HCT116 (cell line): Measurements from ENCODE around the gene METTL27. TPM values are rescaled to one million over a fixed set of nuclear protein-coding genes. Genes with fewer than 3 reads are reported as not detected.

Experiments
- ATAC-seq: fragments of 200-7000 bp; cut with Tn5 transposase; 2 replicates; pipeline ENCODE4 v1.9.1; 2020; ENCODE audit warnings: mild to moderate bottlenecking, moderate library complexity
- BruUV-seq: library from RNA; stranded (reverse); fragments of 400-500 nt; replicated peaks from 2 replicates; lab custom pipeline; 2021; lab: Mats Ljungman, UMichigan
- CTCF ChIA-PET: fragments of 300-600 bp; sonication (Branson Sonifier 250); formaldehyde crosslinking; loops from one replicate; lab custom pipeline; 2021; ENCODE audit warnings: antibody characterized with exemption; lab: Charles Lee
- POLR2A ChIA-PET: fragments of 300-600, 350-600 bp; sonication (Branson Sonifier 250); formaldehyde crosslinking; loops from one replicate; lab custom pipeline; 2021; ENCODE audit warnings: antibody characterized with exemption; lab: Charles Lee
- RAD21 ChIA-PET, 2 experiments: fragments of 300-600 bp; sonication (Branson Sonifier 250); formaldehyde crosslinking; loops; one replicate each; lab custom pipeline; 2023; ENCODE audit warnings: low total read pairs in 2 of 2; ENCODE audit not compliant: uncharacterized antibody in 2 of 2, unreplicated experiment in 2 of 2, low non-redundant PET in 1 of 2; lab: Charles Lee
- DNase-seq: peaks from one replicate; pipeline ENCODE4 v3.0.0-alpha.2; 2010; ENCODE audit warnings: low read depth, low spot score
- H2AFZ ChIP-seq: fragments of 200-600 bp; shearing (Covaris generic), sonication (generic); 2 replicates; pipeline ENCODE4 v1.6.1; 2017; ENCODE audit warnings: low read depth, mixed run types, mixed read lengths, antibody characterized with exemption, low read length; ENCODE audit not compliant: poor library complexity, severe bottlenecking
- H3K27ac ChIP-seq: 2 replicates; pipeline ENCODE4 v1.5.1; 2012; ENCODE audit warnings: low read depth, low read length
- H3K27me3 ChIP-seq: fragments of 200-600 bp; sonication (generic); 2 replicates; pipeline ENCODE4 v1.6.1; 2016; ENCODE audit warnings: mixed run types, low read length, mixed read lengths; ENCODE audit not compliant: insufficient read depth
- H3K36me3 ChIP-seq, 2 experiments: fragments of 200-500 bp in 1 of 2; fragments of 200-600 bp in 1 of 2; sonication (Bioruptor generic) in 1 of 2; sonication (generic) in 1 of 2; 2 replicates each; pipeline versions ENCODE4 v1.5.1 to v1.6.1; 2014 to 2016; ENCODE audit warnings: low read length in 2 of 2, inconsistent platforms in 1 of 2, mixed read lengths in 1 of 2, mixed run types in 1 of 2; ENCODE audit not compliant: insufficient read depth in 2 of 2, control insufficient read depth in 1 of 2
- H3K4me1 ChIP-seq, 2 experiments: fragments of 200-600 bp in 1 of 2; sonication (generic) in 1 of 2; 2 replicates each; pipeline versions ENCODE4 v1.5.1 to v1.6.1; 2012 to 2017; ENCODE audit warnings: low read length in 2 of 2, inconsistent platforms in 1 of 2, mild to moderate bottlenecking in 1 of 2, mixed read lengths in 1 of 2, mixed run types in 1 of 2, moderate library complexity in 1 of 2; ENCODE audit not compliant: insufficient read depth in 2 of 2, control insufficient read depth in 1 of 2
- H3K4me2 ChIP-seq: fragments of 200-600 bp; sonication (generic); 2 replicates; pipeline ENCODE4 v1.6.1; 2017; ENCODE audit warnings: mixed run types, low read length, mixed read lengths
- H3K4me3 ChIP-seq, 2 experiments: fragments of 200-600 bp in 1 of 2; sonication (generic) in 1 of 2; replicated peaks in 1 of 2; 2 replicates each; pipeline ENCODE4 v1.5.1; 2011 to 2016; ENCODE audit warnings: low read length in 2 of 2, control low read depth in 1 of 2, low read depth in 1 of 2, mild to moderate bottlenecking in 1 of 2, mixed read lengths in 1 of 2, mixed run types in 1 of 2
- H3K79me2 ChIP-seq: fragments of 200-600 bp; sonication (generic); 2 replicates; pipeline ENCODE4 v1.6.1; 2017; ENCODE audit warnings: mild to moderate bottlenecking, mixed run types, low read length, moderate library complexity, mixed read lengths; ENCODE audit not compliant: insufficient read depth
- H3K9ac ChIP-seq: fragments of 200-600 bp; sonication (generic); 2 replicates; pipeline ENCODE4 v1.6.1; 2016; ENCODE audit warnings: low read length, mixed read lengths
- H3K9me2 ChIP-seq: fragments of 200-600 bp; sonication (generic), shearing (Covaris generic); 2 replicates; pipeline ENCODE4 v1.6.1; 2017; ENCODE audit warnings: mixed run types, mild to moderate bottlenecking, moderate library complexity; ENCODE audit not compliant: insufficient read depth
- H3K9me3 ChIP-seq, 2 experiments: fragments of 200-500 bp in 1 of 2; fragments of 200-600 bp in 1 of 2; sonication (Bioruptor generic) in 1 of 2; sonication (generic) in 1 of 2; 2 replicates each; pipeline ENCODE4 v1.6.1; 2014 to 2017; ENCODE audit warnings: low read length in 2 of 2, mixed read lengths in 2 of 2, inconsistent platforms in 1 of 2, low read depth in 1 of 2, mild to moderate bottlenecking in 1 of 2, mixed run types in 1 of 2, moderate library complexity in 1 of 2; ENCODE audit not compliant: control insufficient read depth in 1 of 2, insufficient read depth in 1 of 2
- H4K20me1 ChIP-seq: fragments of 200-600 bp; sonication (generic), shearing (Covaris generic); 2 replicates; pipeline ENCODE4 v1.6.1; 2017; ENCODE audit warnings: mixed run types, mild to moderate bottlenecking, moderate library complexity; ENCODE audit not compliant: insufficient read depth
- ATF3 ChIP-seq: IDR thresholded peaks from 2 replicates; pipeline ENCODE4 v1.6.1; 2012
- CBX3 ChIP-seq: IDR thresholded peaks from 2 replicates; pipeline ENCODE4 v1.6.1; 2012; ENCODE audit warnings: low read depth
- CEBPB ChIP-seq: IDR thresholded peaks from 2 replicates; pipeline ENCODE4 v1.6.1; 2012; ENCODE audit warnings: low read depth
- CTCF ChIP-seq, 3 experiments: fragments of 200-600 bp in 1 of 3; sonication (generic) in 1 of 3; IDR thresholded peaks in 2 of 3; conservative IDR thresholded peaks in 1 of 3; 2 replicates each; pipeline ENCODE4 v1.5.1; 2012 to 2017; ENCODE audit warnings: low read depth in 2 of 3, low read length in 2 of 3, antibody characterized with exemption in 1 of 3, borderline replicate concordance in 1 of 3, control low read depth in 1 of 3, mild to moderate bottlenecking in 1 of 3, mixed read lengths in 1 of 3, mixed run types in 1 of 3, moderate library complexity in 1 of 3; ENCODE audit not compliant: insufficient read depth in 1 of 3
- EGR1 ChIP-seq: IDR thresholded peaks from 2 replicates; pipeline ENCODE4 v1.6.1; 2012; ENCODE audit warnings: low read depth
- ELF1 ChIP-seq: IDR thresholded peaks from 2 replicates; pipeline ENCODE4 v1.6.1; 2012; ENCODE audit warnings: low read depth, borderline replicate concordance
- EZH2phosphoT487 ChIP-seq: fragments of 200-600 bp; IDR thresholded peaks from 2 replicates; pipeline ENCODE4 v1.6.1; 2018; ENCODE audit warnings: antibody characterized with exemption, borderline replicate concordance
- FOSL1 ChIP-seq: IDR thresholded peaks from 2 replicates; pipeline ENCODE4 v1.6.1; 2012; ENCODE audit warnings: low read depth
- JUND ChIP-seq: IDR thresholded peaks from 2 replicates; pipeline ENCODE4 v1.6.1; 2012
- MAX ChIP-seq: IDR thresholded peaks from 2 replicates; pipeline ENCODE4 v1.6.1; 2012
- POLR2A ChIP-seq: IDR thresholded peaks from 2 replicates; pipeline ENCODE4 v1.7.0; 2011; ENCODE audit warnings: borderline replicate concordance; ENCODE audit not compliant: insufficient read depth, insufficient read length; ENCODE audit errors: extremely low read depth
- POLR2AphosphoS5 ChIP-seq: IDR thresholded peaks from 2 replicates; pipeline ENCODE4 v1.6.1; 2011; ENCODE audit warnings: mild to moderate bottlenecking, low read depth, low read length, moderate library complexity
- RAD21 ChIP-seq: IDR thresholded peaks from 2 replicates; pipeline ENCODE4 v1.6.1; 2012; ENCODE audit warnings: low read depth, mild to moderate bottlenecking
- REST ChIP-seq: IDR thresholded peaks from 2 replicates; pipeline ENCODE4 v1.6.1; 2012; ENCODE audit warnings: low read depth
- SIN3A ChIP-seq: IDR thresholded peaks from 2 replicates; pipeline ENCODE4 v1.6.1; 2012; ENCODE audit warnings: low read depth
- TCF7L2 ChIP-seq: IDR thresholded peaks from 2 replicates; pipeline ENCODE4 v1.7.0; 2011; ENCODE audit warnings: borderline replicate concordance, inconsistent platforms; ENCODE audit not compliant: insufficient read depth, insufficient read length; ENCODE audit errors: extremely low read depth
- ZBTB33 ChIP-seq: IDR thresholded peaks from 2 replicates; pipeline ENCODE4 v1.6.1; 2011; ENCODE audit warnings: mild to moderate bottlenecking, low read length, moderate library complexity; ENCODE audit not compliant: insufficient replicate concordance; ENCODE audit errors: extremely low read depth
- ZFX ChIP-seq: fragments of 450-650 bp; IDR thresholded peaks from 2 replicates; pipeline ENCODE4 v1.6.1; 2017
- ZNF274 ChIP-seq: fragments of 200-500 bp; sonication (Bioruptor generic); IDR thresholded peaks from 2 replicates; pipeline ENCODE4 v1.6.1; 2014; ENCODE audit warnings: mild to moderate bottlenecking, low read depth, low read length, inconsistent platforms
- intact Hi-C: fragments of 100-400 bp; cut with micrococcal nuclease; formaldehyde crosslinking; loops from 2 replicates; pipeline ENCODE4 v1.10.0; 2022
- total RNA-seq: library from RNA; stranded (reverse); gene quantifications from one replicate; pipeline ENCODE4 v1.2.1, GENCODE V29; 2021; ENCODE audit not compliant: unreplicated experiment

The METTL27 gene
- total RNA-seq, 1 experiment from 2014 or later = 30.4 TPM

- BruUV-seq = no TSS peak
- ChIA-PET RAD21 (no interaction called here), CTCF (no interaction called here), POLR2A (no interaction called here)
- DNase-seq = no peak
- no peak overlapping the region for H3K4me2 ChIP-seq
- no peak overlapping the region for H3K4me3 ChIP-seq
- no peaks in the 10 kb centered on the region for H3K79me2 ChIP-seq
- no peaks in the 10 kb centered on the region for H3K9me3 ChIP-seq
- H3K27ac ChIP-seq = no peak overlapping the region
- no peaks in the 10 kb centered on the region for H3K9me2 ChIP-seq
- TF ChIP-seq ZBTB33 (no peak), FOSL1 (no peak), ATF3 (no peak), TCF7L2 (no peak), POLR2AphosphoS5 (no peak), ELF1 (no peak), ZFX (no peak), SIN3A (no peak), CEBPB (no peak), MAX (no peak), JUND (no peak), POLR2A (no peak), CBX3 (no peak), REST (no peak), RAD21 (no peak), CTCF (IDR thresholded peaks at IDR 0.05 in 2 of 3, conservative IDR thresholded peaks at IDR 0.05 in 1 of 3; ENCODE audit: borderline replicate concordance in 1 of 3, insufficient read depth in 1 of 3, low read depth in 2 of 3, low read length in 2 of 3) (no peak), EZH2phosphoT487 (no peak), ZNF274 (no peak), EGR1 (no peak)
- intact Hi-C loops = no loop called here
- H4K20me1 ChIP-seq = no peaks in the 10 kb centered on the region
- H3K27me3 ChIP-seq = no peaks in the 10 kb centered on the region
- no peaks in the 10 kb centered on the region for H3K36me3 ChIP-seq
- no peak overlapping the region for H2AFZ ChIP-seq
- H3K9ac ChIP-seq = no peak overlapping the region
- no peak for ATAC-seq
- no peaks in the 10 kb centered on the region for H3K4me1 ChIP-seq
Observed at GRCh38 chr7:73869011-73869798, 26.9 kb upstream of the METTL27 start.
